ENCODE data around the gene ZNF484. TPM values are rescaled to one million over a fixed set of nuclear protein-coding genes. Genes with fewer than 3 reads are reported as not detected.
A peak's percentile ranks its signal among the peaks of the same experiment; 100 is the strongest.
"Not testable (repeated sequence)": the region's sequence is repeated elsewhere in the genome, so short reads cannot be mapped to it uniquely, and the experiment has no call there.

The ZNF484 gene

DNA sequence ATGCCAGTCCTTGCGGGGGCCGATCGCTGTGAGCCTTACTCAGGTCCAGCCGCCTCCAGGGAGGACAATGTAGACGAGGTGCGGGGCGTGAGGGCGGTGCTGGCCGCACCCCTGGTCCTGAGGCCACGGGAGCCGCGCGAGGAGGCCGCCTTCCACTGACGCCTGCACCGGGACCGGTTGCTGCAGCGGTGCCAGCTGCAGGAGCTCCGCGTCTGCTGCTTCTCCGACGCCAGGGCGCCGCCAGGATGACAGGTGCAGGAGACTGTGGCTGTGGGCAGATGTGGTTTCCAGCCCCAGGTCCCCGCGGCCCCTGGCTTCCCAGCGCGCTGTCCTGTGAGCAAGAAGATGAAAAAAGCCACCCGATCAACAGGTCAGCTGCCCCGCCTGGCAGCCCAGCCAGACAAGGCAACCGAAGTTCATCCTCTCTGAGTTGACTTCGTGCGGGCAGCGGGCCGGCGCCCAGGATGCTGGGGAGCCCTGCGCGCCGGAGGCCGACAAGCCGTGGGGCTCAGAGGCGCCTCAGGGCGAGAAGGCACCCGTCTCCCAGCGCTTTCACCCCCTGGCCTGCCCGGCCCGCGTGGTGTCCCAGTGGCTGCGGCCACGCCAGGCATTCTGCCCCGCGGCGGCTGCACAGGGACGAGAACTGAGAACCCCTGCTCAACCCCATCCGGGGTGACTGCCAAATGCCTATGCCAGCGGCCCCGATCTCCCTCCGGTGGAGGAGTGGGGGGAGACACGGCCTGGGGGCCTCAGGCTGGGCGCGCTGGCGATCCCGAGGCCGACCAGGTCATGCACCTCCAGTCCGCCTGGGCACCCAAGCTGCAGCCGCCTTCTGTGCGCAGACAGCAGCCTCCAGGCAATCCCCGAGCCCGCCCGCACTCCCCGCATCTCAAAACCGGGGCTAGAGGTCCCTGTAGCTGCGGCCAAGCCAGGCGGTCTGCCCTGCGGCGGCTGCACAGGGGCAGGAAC lies 69.8 kb downstream of the ZNF484 start:
- H3K9me3 ChIP-seq (replicated peaks; ENCODE audit: low read length) = no peaks in the 10 kb centered on the region
- no peaks in the 10 kb centered on the region for H3K36me3 ChIP-seq (ENCODE audit: insufficient read depth, low read length)
- peaks cover 8% of the 10 kb centered on the region for H3K4me1 ChIP-seq (ENCODE audit: control insufficient read depth, insufficient read depth, low read length)
- H3K9ac ChIP-seq (ENCODE audit: low read depth, low read length) = no peak overlapping the region
- H3K27me3 ChIP-seq (ENCODE audit: control insufficient read depth, insufficient read depth, low read length) = peaks cover 92% of the 10 kb centered on the region
- no peak overlapping the region for H3K4me3 ChIP-seq (ENCODE audit: low read length)
- peak overlapping the region; percentile 76 for H3K4me2 ChIP-seq (ENCODE audit: low read length)

DNA sequence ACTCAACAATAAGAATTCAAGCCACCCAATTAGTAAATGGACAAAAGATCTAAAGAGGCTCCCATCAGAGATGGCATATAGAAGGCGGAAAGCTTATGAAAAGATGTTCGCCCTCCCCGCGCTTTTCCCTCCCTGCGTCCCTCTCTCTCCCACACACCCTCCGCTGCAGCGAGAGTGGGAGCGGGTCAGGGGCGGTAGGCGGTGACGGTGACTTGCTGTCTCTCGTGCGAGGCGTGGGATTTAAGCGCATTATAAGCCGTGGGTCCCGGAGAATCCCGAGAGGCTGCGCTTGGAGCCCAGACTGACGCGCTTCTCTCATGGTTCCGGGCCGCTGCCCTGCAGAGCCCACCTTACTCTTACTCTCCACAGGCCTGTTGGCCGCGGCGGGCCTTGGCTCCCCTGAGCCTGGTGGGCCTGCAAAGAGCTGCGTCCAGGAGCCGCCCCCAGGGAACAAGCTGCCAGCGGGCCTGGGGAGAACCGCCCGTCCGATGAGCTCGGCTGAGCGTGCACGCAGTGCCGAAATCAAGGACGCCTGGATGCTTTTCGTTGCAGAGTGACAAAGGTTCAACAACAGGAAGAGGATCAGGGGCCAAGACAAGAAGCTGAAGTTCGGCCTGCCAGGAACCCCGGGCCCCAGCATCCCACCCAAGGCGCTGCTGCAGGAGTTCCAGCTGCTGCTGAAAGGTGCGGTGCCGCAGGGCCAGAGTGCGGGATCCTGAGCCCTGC lies 70.6 kb downstream of the ZNF484 start:
- no peaks in the 10 kb centered on the region for H3K36me3 ChIP-seq (ENCODE audit: insufficient read depth, low read length)
- H3K27me3 ChIP-seq (ENCODE audit: control insufficient read depth, insufficient read depth, low read length) = peaks cover 87% of the 10 kb centered on the region
- H3K4me3 ChIP-seq (ENCODE audit: low read length) = no peak overlapping the region
- no peaks in the 10 kb centered on the region for H3K9me3 ChIP-seq (replicated peaks; ENCODE audit: low read length)
- no peak overlapping the region for H3K4me2 ChIP-seq (ENCODE audit: low read length)
- no peak overlapping the region for H3K9ac ChIP-seq (ENCODE audit: low read depth, low read length)
- H3K4me1 ChIP-seq (ENCODE audit: control insufficient read depth, insufficient read depth, low read length) = peaks cover 8% of the 10 kb centered on the region

DNA sequence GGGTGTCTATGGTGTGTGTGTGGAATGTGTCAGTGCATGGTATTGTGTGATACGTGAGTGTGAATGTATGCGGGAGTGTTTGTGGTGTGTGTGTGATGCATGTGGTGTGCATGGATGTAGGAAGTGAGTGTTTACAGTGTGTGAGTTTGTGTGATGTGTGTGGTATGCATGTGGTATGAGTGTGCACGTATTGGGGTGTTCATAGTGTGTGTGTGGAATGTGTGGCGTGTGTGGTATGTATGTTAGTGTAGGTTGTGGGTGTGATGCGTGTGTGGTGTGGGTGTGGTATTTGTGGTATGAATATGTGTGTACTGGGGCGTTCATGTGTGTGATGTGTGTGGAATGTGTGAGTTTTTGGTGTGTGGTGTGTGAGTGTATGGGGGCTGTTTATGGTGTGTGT lies 73.1 kb downstream of the ZNF484 start:
- peaks cover 8% of the 10 kb centered on the region for H3K4me1 ChIP-seq (ENCODE audit: control insufficient read depth, insufficient read depth, low read length)
- no peak overlapping the region for H3K4me3 ChIP-seq (ENCODE audit: low read length)
- peaks cover 71% of the 10 kb centered on the region for H3K27me3 ChIP-seq (ENCODE audit: control insufficient read depth, insufficient read depth, low read length)
- H3K4me2 ChIP-seq (ENCODE audit: low read length) = no peak overlapping the region
- no peaks in the 10 kb centered on the region for H3K36me3 ChIP-seq (ENCODE audit: insufficient read depth, low read length)
- H3K9ac ChIP-seq (ENCODE audit: low read depth, low read length) = no peak overlapping the region
- no peaks in the 10 kb centered on the region for H3K9me3 ChIP-seq (replicated peaks; ENCODE audit: low read length)

DNA sequence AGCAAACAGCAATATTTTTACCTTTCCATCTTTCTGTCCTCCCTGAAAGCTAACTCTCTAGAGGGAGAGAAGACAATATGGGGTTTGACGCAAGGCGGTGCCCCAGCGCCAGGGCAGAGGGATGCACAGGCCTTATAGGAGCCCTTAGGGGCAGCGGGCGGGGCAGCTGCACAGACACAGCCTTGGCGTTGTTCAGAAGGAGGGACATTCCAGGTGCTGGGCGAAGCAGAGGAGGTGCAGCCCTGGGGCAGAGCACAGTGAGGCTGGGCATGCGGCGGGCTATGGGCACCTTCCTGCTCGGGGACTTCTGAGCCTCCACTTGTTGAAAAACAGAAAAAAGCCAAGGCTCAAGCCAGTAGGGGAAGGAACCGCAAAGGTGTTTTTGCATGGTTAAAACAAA lies 79.5 kb downstream of the ZNF484 start:
- H3K4me2 ChIP-seq (ENCODE audit: low read length) = no peak overlapping the region

DNA sequence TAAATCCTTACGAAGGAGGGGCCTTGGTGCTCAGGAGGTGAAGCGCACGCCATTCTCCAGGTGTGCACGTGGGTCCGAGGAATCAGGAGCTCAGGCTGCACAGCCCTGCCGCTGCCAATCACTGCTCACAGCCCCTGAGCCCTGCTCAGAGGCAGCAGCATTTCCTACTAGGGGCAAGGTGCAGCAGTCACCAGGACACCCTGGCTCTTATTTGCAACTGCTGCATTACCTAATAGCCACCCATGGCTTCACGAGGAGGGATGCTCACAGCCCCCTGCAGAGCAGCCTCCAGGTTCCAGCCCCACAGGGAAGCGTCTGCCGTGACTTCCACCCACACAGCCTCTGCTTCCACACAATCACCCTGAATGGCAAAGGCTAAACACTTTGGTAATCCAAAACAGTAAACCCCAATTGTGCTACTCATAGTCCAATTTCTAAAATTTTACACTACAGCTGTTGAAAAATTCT lies 81.5 kb downstream of the ZNF484 start:
- H3K4me3 ChIP-seq (ENCODE audit: low read length); H3K36me3 ChIP-seq (ENCODE audit: insufficient read depth, low read length); H3K4me2 ChIP-seq (ENCODE audit: low read length); H3K9me3 ChIP-seq (replicated peaks; ENCODE audit: low read length); H3K4me1 ChIP-seq (ENCODE audit: control insufficient read depth, insufficient read depth, low read length); H3K9ac ChIP-seq (ENCODE audit: low read depth, low read length): not testable (repeated sequence)
- peaks cover 72% of the 10 kb centered on the region for H3K27me3 ChIP-seq (ENCODE audit: control insufficient read depth, insufficient read depth, low read length)

More for the DNA sequence above, 79.5 kb downstream of the ZNF484 start:
- Histone ChIP-seq H3K27me3 (ENCODE audit: control insufficient read depth, insufficient read depth, low read length) (peaks cover 65% of the 10 kb centered on the region), H3K9me3 (replicated peaks; ENCODE audit: low read length) (no peaks in the 10 kb centered on the region), H3K4me3 (ENCODE audit: low read length) (no peak overlapping the region), H3K9ac (ENCODE audit: low read depth, low read length) (no peak overlapping the region), H3K4me1 (ENCODE audit: control insufficient read depth, insufficient read depth, low read length) (no peaks in the 10 kb centered on the region), H3K36me3 (ENCODE audit: insufficient read depth, low read length) (no peaks in the 10 kb centered on the region)

DNA sequence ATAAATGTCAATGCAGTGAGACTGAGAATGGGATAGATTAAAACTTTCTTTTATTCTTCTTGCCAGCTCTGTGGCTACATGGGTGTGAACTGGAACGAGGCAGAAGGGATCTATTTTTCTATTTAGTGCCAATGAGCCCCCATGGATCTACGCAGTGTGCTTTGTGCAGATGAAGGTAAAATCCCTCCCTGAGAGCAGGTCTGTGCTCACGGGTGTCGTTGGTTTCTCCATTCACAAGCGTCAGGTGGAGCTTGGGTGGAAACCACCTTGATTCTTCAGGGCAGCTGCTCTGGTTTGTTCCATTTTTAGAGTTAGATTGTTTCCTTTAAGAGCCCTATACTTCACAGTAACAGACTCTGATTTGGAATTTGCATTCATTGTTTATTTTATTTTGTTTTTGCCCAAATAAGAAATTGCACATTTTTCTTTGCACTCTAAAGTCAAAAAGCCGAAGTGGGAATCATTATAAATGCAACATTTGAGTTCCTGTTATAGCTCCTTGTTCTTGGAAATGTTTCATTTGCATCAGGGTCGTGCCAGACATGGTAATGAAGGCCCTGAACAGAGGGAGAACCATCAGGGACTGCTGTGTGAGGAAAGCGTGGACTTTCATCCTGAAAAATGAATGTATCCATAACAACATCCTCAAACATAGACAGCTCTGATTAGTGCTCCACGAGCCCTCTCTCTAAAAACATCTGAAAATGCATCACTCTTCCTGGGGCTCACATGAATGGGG lies 82.1 kb downstream of the ZNF484 start:
- H3K9me3 ChIP-seq (replicated peaks; ENCODE audit: low read length) = no peaks in the 10 kb centered on the region

More for the DNA sequence above, 82.1 kb downstream of the ZNF484 start:
- Histone ChIP-seq H3K9ac (ENCODE audit: low read depth, low read length) (no peak overlapping the region), H3K4me1 (ENCODE audit: control insufficient read depth, insufficient read depth, low read length) (no peaks in the 10 kb centered on the region), H3K4me3 (ENCODE audit: low read length) (no peak overlapping the region), H3K4me2 (ENCODE audit: low read length) (no peak overlapping the region), H3K27me3 (ENCODE audit: control insufficient read depth, insufficient read depth, low read length) (peaks cover 72% of the 10 kb centered on the region), H3K36me3 (ENCODE audit: insufficient read depth, low read length) (no peaks in the 10 kb centered on the region)

Small RNA genes lying within 50 kb of the gene (small RNA-seq; reads per million reads assigned to genes)
- gene RNU6-714P = not detected

Data from skeletal muscle satellite cell (primary cell).